OCI-M2 (cell line): Measurements from ENCODE around the gene FAM13A.
"Not testable (repeated sequence)": the region's sequence is repeated elsewhere in the genome, so short reads cannot be mapped to it uniquely, and the experiment has no call there.

Experiments used
- DNase-seq: peaks from one replicate; lab custom pipeline; 2025; ENCODE audit not compliant: unreplicated experiment; lab: John Stamatoyannopoulos, UW

The FAM13A gene

DNA sequence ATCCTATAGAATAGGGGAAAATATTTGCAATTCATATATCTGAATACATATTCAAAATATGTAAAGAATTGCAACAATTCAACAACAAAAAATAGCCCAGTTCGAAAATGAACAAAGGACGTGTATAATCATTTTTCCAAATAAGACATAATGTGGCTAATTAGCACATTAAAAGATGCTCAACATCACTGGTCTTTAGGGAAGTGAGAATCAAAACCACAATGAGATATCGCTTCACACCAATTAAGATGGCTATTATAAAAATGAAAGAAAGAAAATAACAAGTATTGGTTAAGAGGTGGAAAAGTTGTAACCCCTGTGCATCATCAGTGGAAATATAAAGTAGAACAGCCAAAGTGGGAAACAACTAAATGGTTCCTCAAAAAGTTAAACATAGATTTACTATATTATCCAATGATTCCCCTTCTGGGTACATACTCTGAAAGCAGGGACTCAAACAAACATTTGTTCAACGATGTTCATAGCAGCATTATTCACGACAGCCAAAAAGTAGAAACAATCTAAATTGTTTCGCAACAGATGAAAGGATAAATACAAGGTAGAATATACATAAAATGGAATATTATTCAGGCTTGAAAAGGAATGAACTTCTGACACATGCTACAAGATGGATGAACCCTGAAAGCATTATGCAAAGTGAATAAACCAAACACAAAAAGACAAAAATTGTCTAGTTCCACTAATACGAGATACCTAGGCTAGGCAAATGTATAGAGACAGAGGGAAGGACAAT is 12.7 kb downstream of the FAM13A start:
- DNase-seq: no peak

DNA sequence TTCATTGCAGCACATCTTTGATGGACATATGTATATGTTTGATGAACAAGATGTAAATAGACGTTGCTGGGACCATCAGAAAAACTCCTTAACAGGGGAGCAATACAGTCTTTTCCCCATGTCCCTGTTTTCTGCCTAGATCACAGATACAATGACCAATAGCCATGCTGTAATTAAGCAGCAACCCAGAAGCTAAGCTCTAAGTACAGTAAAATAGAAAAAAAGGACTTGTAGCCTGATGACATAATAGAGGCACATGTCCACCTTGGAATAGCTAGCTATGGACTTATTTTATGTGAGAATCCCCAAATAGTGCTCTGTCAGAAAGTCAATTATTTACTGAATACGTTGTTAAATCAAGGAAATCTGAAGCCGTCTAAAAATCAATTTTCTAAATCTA is 14.9 kb downstream of the FAM13A start:
- no peak for DNase-seq

DNA sequence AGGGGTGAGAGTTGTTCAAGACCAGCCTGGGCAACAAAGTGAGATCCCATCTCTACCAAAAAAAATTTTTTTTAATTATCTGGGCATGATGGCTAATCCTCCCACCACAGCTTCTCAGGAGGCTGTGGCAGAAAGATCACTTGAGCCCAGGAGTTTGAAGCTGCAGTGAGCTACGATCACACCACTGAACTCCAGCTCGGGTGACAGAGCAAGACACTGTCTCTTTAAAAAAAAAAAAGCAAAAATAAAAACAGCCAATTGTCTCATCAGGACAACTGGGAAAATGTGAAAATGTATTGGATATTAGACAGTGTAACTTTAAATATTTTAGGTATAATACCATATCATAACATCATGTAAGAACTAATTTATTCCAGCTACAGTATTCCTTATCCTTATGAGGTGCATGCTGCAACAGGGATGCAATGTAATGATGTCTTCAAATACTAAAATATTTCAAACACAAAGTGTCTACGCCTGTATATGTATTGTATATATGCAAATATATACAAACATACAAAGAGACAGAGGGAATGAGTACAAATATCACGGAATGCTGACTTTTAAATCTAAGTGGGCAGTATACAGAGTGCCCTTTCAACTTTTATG is 17.2 kb downstream of the FAM13A start:
- DNase-seq: no peak

DNA sequence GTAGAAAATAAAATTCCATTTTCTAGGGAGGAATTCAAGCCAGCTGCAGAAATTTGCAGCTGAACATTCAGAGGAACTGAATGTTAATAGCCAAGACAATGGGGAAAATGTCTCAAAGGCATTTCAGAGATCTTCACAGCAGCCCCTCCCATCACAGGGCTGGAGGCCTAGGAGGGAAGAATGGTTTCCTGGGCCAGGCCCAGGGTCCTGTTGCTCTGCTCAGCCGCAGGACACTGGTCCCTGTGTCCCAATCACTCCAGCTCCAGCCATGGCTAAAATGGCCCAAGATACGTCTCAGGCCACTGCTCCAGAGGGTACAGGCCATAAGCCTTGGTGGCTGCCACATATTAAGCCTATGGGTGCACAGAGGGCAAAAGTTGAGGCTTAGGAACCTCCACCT is 20.4 kb downstream of the FAM13A start:
- no peak for DNase-seq

DNA sequence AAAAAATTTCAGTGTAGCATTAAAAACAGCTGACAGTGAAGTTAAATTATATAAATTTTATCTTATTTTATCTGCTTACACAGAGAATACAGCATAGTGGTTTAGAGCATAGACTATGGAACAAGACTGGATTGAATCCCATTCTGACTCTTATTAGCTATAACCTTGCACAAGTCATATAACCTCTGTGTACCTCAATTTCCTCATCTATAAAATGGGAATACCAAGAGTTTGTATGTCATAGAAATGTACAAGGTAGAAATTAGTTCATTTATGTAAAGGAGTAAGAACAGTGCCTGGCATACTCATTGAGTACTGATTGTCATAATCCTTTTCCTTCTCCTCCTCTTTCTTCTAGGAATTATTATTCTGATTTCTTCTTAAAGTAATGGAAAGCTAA is 25.7 kb downstream of the FAM13A start:
- DNase-seq: no peak

DNA sequence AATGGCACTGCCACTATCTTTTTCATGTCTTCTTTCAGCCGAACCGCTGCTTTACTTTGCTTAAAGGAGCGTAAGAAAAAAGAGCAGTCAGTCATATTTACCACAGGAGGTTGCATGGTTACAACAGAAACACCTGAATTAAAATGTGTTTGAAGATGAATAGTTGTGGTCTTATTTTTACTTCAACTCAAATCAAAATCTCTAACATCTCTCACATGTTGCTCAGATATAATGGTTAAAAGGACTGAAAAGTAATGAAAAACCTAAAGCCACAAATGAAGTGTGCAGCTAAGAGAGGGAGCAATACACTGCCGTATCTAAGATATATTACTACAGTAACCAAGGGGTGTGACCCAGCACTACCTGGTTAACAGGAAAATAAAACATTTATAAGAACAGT is 27.4 kb downstream of the FAM13A start:
- no peak for DNase-seq

DNA sequence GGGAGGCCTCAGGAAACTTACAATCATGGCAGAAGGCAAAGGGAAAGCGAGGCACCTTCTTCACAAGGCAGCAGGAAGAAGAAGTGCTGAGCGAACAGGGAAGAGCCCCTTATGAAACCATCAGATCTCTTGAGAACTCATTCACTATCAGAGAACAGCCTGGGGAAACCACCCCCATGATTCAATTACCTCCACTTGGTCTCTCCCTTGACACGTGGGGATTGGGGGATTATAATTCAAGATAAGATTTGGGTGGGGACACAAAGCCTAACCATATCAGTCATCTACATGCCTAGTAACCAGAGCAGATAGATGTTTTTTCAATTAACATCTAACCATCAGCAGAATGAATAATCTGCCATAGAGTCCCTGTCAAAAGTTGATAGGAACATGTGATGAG is 30.4 kb downstream of the FAM13A start:
- no peak for DNase-seq

DNA sequence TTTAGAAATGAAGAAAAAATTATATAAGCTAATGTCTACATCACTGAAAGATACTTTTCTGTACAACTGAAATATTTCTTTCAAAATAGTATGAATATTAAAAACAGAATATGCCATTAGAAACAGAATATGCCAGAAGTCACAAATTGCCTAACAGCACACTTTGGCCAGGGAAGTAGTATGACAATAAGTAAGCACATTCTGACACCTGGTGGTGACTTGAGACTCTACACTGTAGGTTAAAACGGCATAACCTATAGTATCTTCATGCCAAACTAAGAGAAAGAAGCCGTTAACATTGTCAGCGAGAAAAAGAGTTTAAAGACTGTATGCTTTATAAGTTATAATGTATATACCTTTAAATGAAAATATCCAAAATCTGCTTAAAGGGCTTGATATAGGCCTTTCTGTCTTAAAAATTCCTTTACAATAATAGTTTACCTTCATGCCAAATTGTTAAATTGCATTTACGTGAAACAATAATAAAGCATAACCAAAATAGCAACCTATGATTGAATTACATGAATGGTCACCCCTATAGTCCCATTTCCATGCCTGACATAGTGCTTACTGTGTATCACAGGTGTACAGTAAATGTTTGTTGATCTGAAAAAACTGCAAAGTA is 32.8 kb downstream of the FAM13A start:
- peak; percentile 42 for DNase-seq

DNA sequence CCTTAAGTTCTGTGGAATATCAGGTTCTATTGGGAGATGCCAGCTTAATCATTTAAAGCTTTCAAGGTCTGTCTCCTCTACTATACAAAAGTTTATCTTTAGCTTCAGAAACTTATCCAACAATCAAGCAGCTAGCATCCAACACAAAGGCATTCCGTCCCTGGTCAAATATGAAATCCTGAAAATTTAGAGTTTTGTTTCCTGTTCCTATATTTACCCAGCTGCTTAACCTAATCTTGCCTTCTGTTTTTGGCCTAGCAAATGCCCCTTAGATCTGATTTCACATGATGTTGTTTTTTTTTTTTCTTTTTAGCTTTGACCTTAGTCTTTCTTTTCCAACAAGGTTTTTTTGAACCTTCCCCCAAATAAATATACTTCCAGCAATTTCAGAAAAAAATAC is 33.8 kb downstream of the FAM13A start:
- no peak for DNase-seq

DNA sequence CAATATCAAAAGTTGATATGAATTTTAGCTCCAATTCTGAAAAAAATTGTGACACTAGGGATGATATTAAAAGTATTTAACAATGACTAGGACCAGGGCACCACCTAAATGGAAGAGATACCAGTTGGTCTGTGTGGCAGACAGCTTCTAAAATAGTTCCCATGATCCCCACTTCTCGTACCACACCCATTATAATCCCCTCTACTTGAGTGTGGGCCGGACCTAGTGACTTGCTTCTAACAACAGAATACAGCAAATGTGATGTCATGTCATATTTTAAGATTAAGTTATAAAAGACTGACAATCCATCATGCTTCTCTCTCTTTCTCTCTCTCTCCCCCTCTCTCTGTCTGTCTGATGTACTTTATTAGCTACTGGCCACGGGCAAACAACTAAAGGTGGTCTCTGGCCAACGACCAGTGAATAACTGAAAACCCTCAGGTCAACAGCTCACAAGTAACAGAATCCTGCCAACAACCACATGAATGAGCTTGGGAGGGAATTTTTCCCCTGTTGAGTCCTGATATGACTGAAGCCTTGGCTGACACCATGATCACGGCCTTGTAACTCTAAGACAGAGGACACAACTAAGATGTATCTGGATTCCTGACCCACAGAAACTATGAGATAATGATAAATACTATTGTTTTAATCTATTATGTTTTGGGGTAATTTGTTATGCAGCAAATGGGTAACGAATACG is 34.4 kb downstream of the FAM13A start:
- DNase-seq: no peak

DNA sequence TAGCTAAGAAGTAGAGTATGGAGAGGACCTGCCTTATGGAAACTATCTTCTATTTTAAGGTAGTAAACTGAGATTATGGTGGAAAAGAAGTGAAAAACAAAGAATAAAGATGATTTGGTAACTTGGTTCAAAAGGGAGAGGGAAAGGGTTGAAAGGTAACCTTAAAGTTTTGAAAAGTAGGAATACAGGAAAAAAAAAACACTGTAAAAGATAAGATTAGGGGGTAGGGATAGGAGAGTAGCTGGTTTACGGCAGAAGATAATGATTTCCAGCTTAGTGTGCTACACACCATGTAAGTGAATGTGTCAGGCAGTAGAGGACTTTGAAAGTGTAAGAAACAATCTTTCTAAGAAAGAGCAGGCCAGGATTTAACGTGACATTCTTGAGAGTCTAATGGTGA is 35.3 kb downstream of the FAM13A start:
- no peak for DNase-seq

DNA sequence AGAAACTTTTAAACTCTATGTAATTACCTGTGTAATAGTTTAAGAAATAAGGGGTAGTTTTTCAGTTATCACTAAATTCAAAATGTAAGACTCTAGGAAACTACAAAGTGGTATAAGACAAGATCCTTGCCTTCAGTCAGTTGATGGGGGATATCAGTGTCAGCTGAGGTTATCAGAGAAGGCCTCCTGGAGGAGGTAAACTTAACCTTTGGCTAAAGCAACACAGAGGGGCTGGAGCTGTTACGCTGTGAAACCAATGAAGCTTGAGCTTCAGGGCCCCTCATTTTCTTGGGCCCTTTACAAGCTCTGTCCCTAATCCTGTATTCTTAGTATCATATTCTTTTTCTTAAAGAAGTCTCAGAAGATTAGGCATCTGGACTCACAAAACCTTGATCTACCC is 35.9 kb downstream of the FAM13A start:
- DNase-seq: no peak

DNA sequence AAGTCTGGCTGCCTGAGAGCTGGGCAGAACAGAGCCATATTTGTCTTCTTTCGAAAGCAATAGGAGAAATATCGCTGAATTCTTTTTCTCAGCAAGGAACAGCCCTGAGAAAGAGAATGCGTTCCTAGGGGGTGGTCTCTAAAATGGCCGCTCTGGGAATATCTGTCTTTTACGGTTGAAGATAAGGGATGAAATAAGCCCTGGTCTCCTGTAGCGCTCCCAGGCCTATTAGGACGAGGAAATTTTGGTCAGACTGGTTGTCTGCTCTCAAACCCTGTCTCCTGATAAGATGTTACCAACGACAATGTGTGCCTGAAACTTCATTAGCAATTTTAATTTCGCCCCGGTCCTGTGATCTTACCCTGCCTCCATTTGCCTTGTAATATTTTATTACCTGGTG is 42.1 kb downstream of the FAM13A start:
- DNase-seq: not testable (repeated sequence)

DNA sequence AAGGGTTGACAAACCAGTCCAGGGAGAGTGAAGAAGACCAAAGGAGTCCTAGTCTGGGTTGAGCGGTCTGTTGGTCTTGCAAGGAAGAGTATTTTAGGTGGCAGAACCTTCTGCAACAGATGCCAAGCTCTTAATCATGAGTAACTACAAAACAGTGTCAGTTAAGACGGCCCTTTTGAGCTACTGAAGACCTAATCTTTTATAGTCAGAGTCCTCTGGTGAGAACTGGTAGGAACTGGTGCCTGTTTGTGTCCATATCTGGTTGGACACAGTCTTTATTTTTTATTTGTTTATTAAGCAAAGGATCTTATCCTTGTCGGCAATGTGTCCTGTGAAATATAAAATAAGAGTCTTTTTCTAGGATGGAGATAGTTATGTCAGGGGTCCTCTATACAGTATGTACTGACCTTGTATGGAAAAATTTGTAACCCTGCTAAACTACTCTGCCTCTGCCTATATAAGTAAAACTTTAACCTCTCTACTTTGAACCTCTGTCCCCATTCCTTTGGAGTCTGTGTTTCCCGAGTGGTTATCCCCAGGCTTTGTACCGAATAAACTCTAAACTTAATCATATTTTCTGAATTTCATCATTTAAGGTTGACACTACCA is 47.1 kb downstream of the FAM13A start:
- peak; percentile 49 for DNase-seq

DNA sequence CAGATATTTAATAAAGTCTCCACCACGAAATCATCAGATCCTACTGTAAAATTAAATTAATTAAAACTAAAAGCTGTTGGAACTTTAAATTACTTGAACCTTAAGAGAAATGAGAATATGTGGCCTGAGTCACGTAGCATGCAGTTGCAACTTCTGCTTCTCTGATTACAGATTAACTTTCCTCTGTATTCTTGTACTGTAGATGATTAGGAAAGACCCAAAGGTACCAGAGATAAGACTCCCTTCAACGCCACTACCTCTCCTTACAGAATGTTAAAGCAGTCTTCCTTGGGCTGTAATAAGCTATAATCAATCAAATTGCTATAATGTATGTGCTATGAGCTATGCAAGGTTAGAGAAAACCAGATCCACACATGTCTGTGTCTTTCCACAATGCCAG is 47.9 kb downstream of the FAM13A start:
- DNase-seq: no peak

DNA sequence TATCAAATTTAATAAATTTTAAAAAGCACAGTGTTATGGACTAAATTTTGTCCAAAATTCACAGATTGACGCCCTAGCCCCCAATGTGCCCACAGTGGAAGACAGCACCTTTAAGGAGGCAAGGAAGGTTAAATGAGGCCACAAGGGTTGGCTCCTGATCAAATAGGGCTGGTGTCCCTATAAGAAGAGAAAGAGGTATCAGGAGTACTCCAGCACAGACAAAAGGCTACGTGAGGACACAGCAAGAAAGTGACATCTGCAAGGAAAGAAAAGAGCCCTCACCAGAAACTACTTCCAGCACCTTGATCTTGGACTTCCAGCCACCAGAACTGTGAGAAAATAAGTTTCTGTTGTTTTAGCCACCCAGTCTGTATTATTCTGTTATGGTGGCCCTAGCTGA is 48.8 kb downstream of the FAM13A start:
- DNase-seq: no peak

DNA sequence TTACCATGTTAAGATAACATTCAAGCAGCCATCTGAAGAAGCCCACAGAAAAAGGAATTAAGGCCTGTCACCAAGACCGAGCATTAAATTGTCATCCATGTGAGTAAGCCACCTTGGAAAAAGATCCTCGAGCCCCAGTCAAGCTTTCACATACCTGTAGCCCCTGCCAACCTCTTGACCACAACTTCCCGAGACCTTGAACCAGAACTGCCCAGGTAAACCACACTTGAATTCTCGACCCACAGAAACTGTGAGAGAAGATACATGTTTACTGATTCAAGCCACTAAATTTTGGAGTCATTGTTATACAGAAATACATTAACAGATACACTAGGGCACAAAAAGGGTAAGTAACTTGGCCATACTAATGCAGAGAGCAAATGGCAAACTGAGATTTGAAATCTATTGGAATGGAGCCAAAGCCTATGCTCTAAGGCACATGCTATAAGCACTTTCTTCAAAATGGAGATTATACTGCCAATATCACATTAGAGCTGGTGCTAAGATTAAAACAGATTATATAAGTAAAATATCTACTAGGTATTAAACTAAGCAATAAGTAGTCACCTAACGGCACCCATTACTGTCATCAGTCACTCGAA is 49.5 kb downstream of the FAM13A start:
- DNase-seq: no peak

DNA sequence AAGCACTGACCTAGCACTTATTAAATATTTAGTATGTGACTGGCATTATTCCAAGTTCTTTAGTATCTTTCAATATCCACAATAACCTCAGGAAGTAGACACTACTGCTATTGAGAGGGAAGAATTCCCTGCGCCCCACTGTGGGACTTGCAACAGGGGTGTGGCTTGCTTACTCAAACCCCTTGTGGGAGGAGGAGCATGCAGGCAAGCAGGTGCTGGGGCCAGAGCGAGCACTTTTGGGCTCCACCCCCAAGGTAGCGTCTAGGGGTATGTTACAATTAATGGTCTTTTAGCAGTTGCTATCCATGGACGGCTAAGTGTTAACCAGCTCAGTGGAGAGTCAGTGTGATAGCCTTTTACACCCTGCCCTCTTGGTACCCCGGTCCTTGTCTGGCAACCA is 50.7 kb downstream of the FAM13A start:
- no peak for DNase-seq

DNA sequence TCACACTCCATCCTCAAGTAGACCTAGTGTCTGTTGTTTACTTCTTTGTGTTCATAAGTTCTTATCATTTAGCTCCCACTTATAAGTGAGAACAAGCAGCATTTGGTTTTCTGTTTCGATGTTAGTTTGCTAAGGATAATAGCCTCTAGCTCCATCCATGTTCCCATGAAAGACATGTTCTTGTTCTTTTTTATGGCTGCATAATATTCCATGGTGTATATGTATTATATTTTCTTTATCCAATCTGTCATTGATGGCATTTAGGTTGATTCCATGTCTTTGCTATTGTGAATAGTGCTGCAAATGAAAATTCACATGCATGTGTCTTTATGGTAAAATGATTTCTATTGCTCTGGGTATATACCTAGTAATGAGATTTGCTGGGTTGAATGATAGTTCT is 51.9 kb downstream of the FAM13A start:
- not testable (repeated sequence) for DNase-seq

DNA sequence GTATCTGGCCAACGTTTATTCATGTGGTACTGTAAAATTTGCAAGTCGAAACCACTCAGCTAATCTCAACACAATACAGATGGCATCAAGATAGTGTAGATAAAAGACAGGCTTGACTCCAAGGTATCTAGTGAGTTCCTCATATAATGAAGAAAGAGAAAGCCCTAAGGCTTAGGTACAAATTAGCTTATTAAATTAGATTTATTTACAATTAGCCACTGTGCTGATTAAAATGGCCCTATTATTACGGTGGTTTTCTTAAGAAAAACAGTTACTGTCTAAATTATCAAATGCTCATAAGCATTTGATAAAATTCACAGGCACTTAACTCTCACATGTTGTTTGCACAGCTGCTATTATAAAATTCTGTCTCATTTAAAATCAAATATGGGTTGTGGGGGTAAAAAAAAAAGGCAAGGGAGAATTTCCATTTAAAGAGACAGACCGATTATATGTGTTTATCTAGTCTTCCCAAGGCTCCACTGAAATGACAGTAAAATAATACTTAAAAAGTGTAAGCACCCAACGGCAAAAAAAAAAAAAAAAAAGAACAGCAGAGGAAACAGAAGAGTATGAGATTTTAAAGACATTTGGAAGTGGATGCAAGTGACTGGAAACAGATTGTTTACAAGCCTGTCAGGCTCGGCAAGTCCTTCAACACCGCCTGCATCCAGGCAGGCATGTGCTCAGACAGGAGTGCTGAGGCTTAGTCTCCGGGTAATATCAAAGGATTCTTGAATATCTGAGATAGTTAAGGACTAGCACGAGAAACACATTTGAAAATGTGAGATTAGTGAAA is 55.1 kb downstream of the FAM13A start:
- DNase-seq: no peak
